GM10847 (cell line): Measurements from ENCODE around the gene SEMA4A.

Source experiments
- POLR2A ChIP-seq: IDR thresholded peaks from 2 replicates; pipeline ENCODE4 v1.6.1; 2011; ENCODE audit not compliant: insufficient read length; ENCODE audit errors: extremely low read depth

Gene SEMA4A

GRCh38 chr1:156153362-156153761, at the start of gene SEMA4A:
Gene SEMA4A (plus strand): TSS chr1:156153585. CDS start chr1:156154579, 994 bp downstream.
- TF ChIP-seq POLR2A: no peak

DNA sequence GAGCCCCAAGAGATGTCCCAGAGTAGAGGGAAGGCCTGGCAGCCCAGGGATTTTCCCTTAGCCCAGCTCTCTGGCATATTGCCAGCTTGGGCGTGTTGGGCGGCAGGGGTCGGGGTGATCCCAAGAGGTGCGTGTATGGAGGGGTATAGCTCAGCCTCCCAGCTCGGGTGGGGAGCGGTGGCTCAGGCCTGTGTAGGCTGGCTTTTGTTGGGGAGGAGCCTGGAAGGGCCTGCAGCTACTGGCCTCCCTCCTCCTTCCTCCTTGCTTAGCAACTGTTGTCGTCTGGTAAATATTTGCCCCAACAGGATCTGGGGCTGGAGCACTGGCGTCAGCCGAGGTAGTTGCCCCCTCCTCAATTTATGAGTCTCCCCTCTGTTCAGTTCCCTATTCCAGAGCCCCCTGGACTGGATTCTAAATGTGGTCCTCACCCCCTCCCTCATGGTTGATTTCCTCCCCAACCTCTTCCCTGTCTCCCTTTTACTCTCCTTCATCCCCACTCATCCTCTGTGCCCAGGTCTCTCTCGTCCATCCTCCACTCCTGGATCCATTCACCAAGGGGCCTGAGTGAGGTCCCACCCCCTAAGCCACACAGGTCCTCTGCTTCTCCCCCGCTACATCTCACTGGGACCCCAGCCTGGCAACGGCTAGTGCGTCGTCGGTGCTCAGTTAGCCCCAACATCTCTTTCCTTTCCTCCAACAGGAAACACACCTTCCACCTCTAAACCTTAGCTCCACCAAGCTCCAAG, 49.1 kb upstream of the SEMA4A start:
- no peak for TF ChIP-seq POLR2A

DNA sequence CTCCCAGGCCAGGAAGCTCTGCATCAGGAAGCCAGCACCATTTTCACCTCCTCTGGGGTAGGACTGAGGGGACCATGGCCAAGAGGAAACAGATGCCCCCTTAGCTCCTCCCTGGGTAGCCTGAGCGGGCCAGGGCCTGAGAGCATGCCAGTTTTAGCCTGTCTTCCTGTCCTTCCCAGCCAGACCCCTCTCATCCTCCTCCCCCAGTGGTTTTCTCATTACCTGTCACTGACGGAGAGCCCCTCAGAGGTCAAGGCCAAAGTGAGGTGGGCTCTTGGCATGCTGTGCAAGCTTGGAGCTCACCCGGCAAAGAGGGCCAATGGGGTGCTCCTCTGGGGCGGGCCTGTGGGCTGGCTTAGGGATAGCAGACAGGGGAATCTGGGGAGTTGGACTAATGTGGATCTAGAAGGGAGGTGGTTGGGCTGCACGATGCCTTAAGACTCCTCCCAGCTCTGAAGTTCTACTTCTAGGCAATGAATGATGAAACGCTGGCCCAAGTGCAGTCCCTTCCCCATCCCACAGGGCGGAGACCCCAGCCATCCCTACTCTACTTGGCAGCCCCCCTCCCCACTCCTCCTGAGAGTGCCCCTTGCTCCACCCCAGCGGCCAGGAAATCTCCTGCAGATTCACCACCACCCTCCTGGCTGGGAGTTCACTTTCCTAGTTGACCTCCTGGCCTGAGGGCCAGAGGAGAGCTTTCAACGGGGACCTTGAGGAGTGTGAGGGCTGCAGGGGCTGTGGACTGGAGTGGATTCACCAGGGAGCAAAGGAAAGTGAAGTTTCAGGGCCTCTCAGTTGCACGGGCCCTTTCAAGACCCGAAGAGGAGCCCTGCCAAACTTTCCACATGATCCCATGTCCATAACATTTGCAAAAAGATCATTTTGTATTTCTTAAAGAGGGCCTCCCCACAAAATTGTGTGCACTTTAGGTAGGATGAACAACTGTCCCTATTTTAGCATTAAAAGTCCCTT, 48.2 kb upstream of the SEMA4A start:
- no peak for TF ChIP-seq POLR2A

DNA sequence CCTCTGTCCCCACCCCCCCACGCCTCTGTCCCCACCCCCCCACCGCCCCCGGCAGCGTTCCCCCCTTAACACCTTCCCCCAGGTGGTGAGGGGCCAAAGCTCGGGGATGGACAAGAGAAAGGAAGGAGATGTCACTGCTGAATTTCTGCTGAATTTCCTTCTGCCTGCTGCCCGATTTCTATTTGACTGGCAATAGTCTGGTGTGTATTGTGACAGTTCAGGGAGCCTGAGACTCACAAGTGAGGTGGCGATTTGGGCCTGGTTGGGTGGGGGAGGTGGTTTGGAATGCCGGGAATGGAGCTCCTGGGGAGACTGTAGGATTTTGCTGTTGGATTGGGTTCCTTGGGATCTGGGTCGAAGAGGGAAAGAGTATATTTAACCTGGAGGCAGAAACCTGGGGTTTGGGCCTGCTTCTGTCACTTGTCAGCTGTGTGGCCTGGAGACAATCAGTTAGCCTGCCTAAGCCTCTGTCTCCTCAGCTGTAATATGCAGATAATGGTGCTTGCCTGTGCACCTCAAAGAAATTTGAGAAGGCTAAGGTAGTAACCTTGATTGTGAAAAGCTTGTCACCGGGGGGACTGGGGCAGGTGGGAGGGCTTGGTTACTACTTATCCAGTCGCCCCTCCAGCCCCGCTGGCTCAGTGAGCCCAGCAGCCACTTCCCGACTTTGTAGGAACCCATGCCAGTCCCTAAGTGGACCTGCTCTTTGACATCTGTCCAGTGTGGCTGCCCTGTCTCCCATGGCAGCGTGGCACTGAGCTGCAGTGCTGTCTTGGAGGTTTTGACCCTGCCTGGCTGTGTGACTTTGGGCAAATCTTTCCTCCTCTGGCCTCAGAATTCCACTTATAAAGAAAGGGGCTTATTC, 46.5 kb upstream of the SEMA4A start:
- TF ChIP-seq POLR2A: no peak

GRCh38 chr1:156108057-156108456, 45.3 kb upstream of the SEMA4A start:
- TF ChIP-seq POLR2A: no peak

DNA sequence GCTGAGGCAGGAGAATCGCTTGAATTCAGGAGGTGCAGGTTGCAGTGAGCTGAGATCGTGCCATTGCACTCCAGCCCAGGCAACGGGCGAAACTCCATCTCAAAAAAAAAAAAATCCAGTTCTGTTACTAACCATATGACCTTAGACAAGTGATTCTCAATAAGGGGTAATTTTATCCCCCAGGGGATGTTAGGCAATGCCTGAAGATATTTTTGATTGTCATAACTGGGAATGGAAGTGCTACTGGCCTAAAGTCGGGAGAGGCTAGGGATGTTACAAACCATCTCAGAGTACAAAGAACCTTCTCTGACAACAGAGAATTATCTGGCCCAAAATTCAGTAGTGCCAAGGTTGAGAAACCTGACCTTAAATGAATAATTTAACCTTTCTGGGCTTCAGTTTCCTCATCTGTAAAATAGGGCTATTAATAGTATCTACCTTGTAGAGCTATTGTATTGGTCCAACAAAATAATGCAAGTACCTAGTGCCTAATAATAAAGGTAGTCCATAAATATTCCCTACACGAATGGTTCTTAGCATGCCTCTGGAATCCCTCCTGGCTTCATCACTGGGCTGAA, 44.6 kb upstream of the SEMA4A start:
- TF ChIP-seq POLR2A: no peak

DNA sequence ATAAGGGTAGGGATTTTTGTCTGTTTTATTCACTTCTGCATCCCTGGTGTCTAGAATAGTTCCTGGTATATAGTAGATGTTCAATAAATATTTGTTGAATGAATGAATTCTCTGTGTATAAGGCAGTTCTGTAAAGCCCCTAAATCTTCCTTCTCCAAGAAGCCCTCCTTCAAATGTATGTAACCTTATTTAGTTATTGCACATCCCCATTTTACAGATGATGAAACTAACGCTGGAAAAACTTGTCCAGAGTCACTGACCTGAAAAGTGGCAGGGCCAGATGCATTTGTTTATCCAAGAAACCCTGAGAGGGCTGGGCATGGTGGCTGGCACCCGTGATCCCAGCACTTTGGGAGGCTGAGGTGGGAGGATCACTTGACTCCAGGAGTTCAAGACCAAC, 43.1 kb upstream of the SEMA4A start:
- TF ChIP-seq POLR2A: no peak

- no peak for TF ChIP-seq POLR2A
Measured at GRCh38 chr1:156111355-156111962, 41.9 kb upstream of the SEMA4A start.

DNA sequence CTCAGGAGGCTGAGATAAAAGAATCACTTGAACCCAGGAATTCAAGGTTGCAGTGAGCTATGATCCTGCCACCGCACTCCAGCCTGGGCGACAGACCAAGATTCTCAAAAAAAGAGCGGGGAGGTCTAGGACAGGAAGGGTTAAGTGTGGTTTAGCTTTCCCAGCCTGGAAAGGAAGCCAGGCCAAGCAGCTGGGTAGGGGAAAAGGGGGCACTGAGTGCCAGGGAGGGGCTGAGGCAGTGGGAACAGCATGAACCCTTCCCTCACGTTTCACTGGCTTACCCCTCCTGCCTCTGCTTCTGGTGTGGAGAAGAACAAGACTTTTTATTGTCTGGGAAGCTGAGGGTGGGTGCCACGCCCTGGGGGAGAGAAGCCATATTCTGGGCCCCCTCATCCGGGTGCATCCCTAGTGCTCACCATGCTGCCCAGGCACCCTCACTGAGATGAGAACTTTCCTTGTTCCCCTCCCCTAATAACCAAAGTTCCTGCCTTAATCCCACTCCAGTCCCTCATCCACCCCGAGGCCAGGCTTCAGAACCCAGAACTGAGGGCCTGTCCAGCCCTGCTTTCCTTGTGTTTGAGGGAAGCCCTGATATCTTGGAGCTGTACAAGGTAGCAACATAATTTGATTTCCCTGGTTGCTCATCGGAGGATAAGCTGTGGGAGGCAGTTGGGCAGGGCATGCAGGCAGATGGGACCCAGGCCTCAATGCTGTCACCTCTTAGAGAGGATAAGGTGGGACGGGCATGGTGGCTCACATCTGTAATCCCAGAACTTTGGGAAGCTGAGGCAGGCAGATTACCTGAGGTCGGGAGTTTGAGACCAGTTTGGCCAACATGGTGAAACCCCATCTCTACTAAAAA, 40.9 kb upstream of the SEMA4A start:
- no peak for TF ChIP-seq POLR2A

DNA sequence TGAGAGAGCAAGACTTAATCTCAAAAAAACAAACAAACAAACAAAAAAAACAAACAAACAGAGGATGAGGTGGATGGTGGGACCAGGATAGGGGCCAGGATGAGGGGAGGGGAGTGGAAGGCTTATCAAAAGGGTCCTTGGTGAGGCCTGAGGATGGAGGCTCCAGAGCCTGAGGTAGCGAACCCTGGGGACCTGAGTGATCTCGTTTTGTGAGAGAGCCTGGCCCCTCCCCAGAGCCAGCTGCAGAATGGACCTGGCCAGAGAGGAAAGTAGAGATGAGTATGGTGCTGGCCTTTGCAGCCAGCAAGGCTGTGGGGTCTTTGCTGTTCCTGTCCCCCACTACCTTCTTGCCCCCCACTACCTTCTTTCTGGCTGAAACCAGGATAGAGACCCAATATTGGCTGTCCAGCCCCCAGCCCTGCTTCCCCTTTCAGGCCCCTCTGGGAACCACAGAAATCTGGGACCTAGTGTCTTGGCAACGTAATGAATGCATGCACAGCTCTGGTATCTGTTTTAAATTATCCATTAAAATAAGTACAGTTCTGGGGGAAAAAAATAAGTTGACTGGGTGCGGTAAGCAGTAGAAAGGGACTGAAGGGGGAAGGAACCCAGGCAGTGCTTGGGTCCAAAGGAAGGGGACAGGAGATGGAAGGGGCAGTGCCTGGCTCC, 40.0 kb upstream of the SEMA4A start:
- TF ChIP-seq POLR2A: no peak

DNA sequence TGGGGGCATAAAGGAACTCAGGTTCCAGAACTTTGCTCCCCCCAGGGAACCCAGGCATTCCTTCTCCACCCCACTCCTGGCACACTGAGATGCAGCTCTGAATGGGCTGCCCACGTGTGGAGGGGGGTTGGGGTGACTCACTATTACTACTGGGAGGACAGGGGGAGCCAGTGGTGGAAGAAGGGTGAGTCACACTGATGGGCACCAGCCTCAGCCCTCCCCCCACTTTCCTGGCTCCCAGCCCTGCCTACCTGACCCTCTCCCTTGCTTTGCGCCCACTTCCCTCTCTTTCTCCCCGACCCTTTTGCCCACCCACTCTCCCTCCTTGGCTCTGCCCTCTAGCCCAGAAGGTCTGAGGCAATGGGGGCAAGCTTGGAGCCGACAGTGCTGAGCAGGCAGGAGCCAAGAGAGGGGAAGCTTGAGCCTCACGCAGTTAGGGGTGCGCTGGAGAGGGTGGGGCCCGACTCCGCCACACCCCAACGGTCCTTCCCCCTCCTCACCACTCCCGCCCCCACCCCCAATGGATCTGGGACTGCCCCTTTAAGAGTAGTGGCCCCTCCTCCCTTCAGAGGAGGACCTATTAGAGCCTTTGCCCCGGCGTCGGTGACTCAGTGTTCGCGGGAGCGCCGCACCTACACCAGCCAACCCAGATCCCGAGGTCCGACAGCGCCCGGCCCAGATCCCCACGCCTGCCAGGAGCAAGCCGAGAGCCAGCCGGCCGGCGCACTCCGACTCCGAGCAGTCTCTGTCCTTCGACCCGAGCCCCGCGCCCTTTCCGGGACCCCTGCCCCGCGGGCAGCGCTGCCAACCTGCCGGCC, 39.1 kb upstream of the SEMA4A start, which contains the start of gene LMNA:
TSS of gene LMNA (plus strand) at position 611 of the 818 bp plus-strand sequence. CDS start 208 bp downstream, outside the sequence.
- TF ChIP-seq POLR2A: peak; percentile 85

GRCh38 chr1:156114919-156115513, 38.4 kb upstream of the SEMA4A start:
- TF ChIP-seq POLR2A: no peak
